ENCODE results near the gene SLC12A8. TPM values are rescaled to one million over a fixed set of nuclear protein-coding genes. Genes with fewer than 3 reads are reported as not detected.

SLC12A8 gene
- total and polyA plus RNA-seq, 2 experiments from 2014 or later: 3.1 to 3.4 TPM

DNA sequence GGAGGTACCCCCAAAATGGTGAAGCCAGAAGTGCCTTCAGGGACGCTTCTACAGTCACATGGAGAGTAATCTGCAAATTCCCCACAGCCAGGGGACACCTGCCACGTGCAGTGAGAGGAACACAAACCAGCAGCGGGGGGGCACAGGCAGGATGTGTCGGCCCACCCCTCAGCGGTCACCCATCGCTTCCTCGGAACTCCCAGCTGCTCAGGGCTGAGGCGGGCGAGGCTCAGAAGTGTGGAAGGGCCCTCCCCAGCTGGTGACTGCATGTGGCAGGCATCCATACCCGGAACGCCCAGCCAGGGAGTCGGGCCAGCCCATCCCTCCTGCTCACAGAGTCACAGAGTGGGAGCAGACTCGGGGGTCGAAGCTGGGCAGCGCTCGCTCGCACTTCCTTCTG lies 63.7 kb downstream of the SLC12A8 start:
- Histone ChIP-seq H3K4me1 (ENCODE audit: low read depth) (peaks cover 18% of the 10 kb centered on the region), H3K27me3 (no peaks in the 10 kb centered on the region), H3K9me3 (ENCODE audit: low read depth) (no peaks in the 10 kb centered on the region), H3K4me3 (no peak overlapping the region), H3K27ac (no peak overlapping the region), H3K36me3 (no peaks in the 10 kb centered on the region)
- DNase-seq (ENCODE audit: low read depth in 1 of 2, low spot score in 1 of 2): no peak
- TF ChIP-seq, protein P1, sequence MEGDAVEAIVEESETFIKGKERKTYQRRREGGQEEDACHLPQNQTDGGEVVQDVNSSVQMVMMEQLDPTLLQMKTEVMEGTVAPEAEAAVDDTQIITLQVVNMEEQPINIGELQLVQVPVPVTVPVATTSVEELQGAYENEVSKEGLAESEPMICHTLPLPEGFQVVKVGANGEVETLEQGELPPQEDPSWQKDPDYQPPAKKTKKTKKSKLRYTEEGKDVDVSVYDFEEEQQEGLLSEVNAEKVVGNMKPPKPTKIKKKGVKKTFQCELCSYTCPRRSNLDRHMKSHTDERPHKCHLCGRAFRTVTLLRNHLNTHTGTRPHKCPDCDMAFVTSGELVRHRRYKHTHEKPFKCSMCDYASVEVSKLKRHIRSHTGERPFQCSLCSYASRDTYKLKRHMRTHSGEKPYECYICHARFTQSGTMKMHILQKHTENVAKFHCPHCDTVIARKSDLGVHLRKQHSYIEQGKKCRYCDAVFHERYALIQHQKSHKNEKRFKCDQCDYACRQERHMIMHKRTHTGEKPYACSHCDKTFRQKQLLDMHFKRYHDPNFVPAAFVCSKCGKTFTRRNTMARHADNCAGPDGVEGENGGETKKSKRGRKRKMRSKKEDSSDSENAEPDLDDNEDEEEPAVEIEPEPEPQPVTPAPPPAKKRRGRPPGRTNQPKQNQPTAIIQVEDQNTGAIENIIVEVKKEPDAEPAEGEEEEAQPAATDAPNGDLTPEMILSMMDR (IDR thresholded peaks at IDR 0.05; ENCODE audit: low read depth, low read length): no peak

DNA sequence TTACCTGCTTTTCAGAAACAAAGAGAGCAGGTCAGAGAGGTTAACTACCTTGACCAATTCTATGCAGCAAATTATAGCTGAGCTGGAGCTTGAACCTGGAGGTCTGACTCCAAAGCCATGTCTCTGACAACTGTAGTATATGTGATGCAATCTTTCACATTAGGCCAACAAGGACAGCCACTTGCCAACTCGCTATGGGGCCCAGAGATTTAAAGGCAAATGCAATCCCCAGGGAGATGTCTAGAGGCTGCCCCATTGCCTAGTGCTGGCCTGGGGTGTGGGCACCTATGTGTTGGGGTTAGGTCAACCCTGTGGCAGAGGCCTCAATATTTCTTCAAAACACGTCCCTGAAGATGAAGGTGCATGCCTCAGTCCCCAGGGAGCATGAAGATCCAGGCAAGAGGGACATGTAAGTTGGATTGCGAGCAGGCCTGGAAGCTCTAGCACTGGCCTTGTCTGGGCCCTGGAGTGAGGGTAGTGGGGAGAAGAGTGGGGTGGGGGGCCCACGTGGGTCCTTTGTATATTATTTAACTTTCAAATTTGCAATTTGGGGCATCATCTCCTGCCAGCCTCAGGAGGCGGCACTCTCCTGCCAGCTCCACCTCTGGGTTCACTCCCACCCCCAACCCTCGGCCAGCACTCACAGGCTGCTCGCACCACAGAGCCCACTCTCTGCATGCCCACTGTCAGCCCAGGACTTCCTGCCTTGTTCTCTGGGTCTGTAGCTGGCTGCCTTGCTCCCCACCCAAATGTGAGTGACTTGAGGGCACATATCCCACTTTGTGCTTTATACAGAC lies 64.3 kb downstream of the SLC12A8 start:
- Histone ChIP-seq H3K36me3 (no peaks in the 10 kb centered on the region), H3K27ac (no peak overlapping the region), H3K4me3 (no peak overlapping the region), H3K27me3 (no peaks in the 10 kb centered on the region), H3K9me3 (ENCODE audit: low read depth) (no peaks in the 10 kb centered on the region), H3K4me1 (ENCODE audit: low read depth) (peaks cover 24% of the 10 kb centered on the region)
- TF ChIP-seq, protein P1 (IDR thresholded peaks at IDR 0.05; ENCODE audit: low read depth, low read length): no peak
- DNase-seq (ENCODE audit: low read depth in 1 of 2, low spot score in 1 of 2): no peak

DNA sequence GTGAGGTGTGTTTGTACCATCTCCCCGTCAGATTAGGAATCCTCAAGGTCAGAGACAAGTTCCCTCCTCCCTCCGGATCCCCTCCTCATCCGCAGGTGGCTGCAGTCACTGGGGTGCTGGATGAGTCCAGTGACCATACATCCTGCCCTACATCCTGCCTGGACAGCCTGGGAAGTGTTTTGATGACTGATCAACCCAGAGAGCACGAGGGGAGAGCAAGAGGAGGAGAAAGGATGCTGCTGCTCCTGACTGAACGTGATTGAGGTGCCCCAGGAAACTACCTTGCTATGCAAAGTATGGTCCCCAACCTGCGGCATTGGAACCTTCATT lies 65.1 kb downstream of the SLC12A8 start:
- no peaks in the 10 kb centered on the region for H3K27me3 ChIP-seq
- H3K36me3 ChIP-seq: no peaks in the 10 kb centered on the region
- H3K4me1 ChIP-seq (ENCODE audit: low read depth): peaks cover 25% of the 10 kb centered on the region
- DNase-seq (ENCODE audit: low read depth in 1 of 2, low spot score in 1 of 2): no peak
- H3K4me3 ChIP-seq: no peak overlapping the region
- H3K27ac ChIP-seq: peak overlapping the region; percentile 61
- TF ChIP-seq, protein P1 (IDR thresholded peaks at IDR 0.05; ENCODE audit: low read depth, low read length): no peak
- no peaks in the 10 kb centered on the region for H3K9me3 ChIP-seq (ENCODE audit: low read depth)

DNA sequence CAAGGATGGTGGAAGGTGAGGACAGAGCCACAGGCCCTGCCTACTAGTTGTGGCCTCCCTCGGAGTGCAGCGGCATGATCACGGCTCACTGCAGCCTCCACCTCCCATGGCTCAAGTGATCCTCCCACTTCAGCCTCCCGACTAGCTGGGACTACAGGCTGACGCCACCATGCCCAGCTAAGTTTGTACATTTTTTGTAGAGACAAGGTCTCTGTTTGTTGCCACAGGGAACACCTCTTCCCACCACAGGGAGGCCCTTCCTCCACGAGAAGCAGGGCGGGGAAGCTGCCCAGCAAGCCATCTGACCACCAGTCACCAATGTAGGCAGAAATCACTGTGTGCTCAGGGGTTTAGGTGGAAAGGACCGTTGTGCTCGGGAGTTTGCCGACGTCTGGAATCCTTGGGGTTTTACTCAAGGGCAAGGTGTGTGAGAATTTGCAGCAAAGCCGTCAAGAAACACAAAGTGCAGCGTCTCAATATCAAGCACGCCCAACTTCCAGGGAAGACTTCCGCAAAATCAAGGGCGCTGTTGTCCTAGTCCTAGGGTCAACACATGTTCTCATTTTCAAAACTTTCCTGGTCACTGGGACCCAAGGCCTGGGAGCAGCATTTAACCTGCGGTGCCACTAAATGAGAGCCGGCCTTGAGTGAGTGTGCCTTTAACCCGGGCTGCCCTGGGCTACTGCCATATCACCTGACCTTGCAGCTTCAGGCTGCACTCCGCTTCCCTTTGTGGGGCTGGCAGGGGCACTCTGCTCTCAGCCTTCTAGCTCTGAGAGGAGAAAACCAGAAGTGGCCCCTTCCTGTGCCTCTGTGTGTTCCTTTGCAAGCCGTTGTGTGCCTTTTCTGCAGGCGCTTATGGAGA lies 65.7 kb downstream of the SLC12A8 start:
- no peak overlapping the region for H3K4me3 ChIP-seq
- H3K4me1 ChIP-seq (ENCODE audit: low read depth): peaks cover 25% of the 10 kb centered on the region
- H3K9me3 ChIP-seq (ENCODE audit: low read depth): no peaks in the 10 kb centered on the region
- no peaks in the 10 kb centered on the region for H3K36me3 ChIP-seq
- DNase-seq (ENCODE audit: low read depth in 1 of 2, low spot score in 1 of 2): peak in 1 of 2 donors; percentile 27
- peak overlapping the region; percentile 61 for H3K27ac ChIP-seq
- H3K27me3 ChIP-seq: no peaks in the 10 kb centered on the region
- TF ChIP-seq, protein P1 (IDR thresholded peaks at IDR 0.05; ENCODE audit: low read depth, low read length): no peak

DNA sequence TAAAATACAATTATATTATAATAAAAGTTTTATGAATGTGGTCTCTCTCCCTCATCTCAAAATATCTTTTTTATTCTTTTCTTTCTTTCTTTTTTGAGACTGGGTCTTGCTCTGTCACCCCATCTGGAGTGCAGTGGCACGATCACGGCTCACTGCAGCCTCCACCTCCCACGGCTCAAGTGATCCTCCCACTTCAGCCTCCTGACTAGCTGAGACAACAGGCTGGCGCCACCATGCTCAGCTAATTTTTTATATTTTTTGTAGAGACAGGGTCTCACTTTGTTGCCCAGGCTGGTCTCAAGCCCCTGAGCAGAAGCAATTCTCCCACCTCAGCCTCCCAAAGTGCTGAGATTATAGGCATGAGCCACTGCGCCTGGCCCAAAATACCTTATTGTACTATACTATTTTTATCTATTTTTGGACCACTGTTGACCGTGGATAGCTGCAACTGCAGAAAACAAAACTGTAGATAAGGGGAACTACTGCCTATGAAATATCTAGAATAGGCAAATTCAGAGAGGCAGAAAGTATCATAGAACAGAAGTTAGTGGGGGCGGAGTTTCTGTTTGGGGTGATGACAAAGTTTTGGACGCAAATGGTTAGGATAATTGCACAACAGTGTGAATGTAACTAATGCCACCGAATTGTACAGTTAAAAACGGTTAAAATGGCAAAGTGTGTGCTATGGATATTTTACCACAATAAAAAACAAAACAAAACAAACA lies 66.6 kb downstream of the SLC12A8 start:
- H3K4me3 ChIP-seq: no peak overlapping the region
- H3K36me3 ChIP-seq: no peaks in the 10 kb centered on the region
- H3K4me1 ChIP-seq (ENCODE audit: low read depth): peaks cover 25% of the 10 kb centered on the region
- H3K27ac ChIP-seq: no peak overlapping the region
- DNase-seq (ENCODE audit: low read depth in 1 of 2, low spot score in 1 of 2): peak in 1 of 2 donors; percentile 89
- TF ChIP-seq, protein P1 (IDR thresholded peaks at IDR 0.05; ENCODE audit: low read depth, low read length): no peak
- H3K27me3 ChIP-seq: no peaks in the 10 kb centered on the region
- no peaks in the 10 kb centered on the region for H3K9me3 ChIP-seq (ENCODE audit: low read depth)

Data from cardiac muscle cell (in vitro differentiated cells and primary cell).